DND-41 (cell line): Measurements from ENCODE around the gene AARSD1.

ENCODE experiments used
- CTCF ChIP-seq: IDR thresholded peaks from 2 replicates; pipeline ENCODE4 v1.5.1; 2012; ENCODE audit warnings: borderline replicate concordance, low read length, moderate library complexity, mild to moderate bottlenecking; ENCODE audit not compliant: poor library complexity, severe bottlenecking; ENCODE audit errors: extremely low read depth
- EZH2 ChIP-seq: IDR thresholded peaks from 3 replicates; pipeline ENCODE4 v1.6.1; 2012; ENCODE audit warnings: borderline replicate concordance, low read depth, mild to moderate bottlenecking, moderate library complexity, low read length, inconsistent platforms; ENCODE audit not compliant: severe bottlenecking

GRCh38 chr17:43010667-43011308 is 46.5 kb upstream of the AARSD1 start:
- TF ChIP-seq CTCF: no peak
- no peak for TF ChIP-seq EZH2
